ENCODE measurements around the gene WFDC2.

WFDC2 gene

DNA sequence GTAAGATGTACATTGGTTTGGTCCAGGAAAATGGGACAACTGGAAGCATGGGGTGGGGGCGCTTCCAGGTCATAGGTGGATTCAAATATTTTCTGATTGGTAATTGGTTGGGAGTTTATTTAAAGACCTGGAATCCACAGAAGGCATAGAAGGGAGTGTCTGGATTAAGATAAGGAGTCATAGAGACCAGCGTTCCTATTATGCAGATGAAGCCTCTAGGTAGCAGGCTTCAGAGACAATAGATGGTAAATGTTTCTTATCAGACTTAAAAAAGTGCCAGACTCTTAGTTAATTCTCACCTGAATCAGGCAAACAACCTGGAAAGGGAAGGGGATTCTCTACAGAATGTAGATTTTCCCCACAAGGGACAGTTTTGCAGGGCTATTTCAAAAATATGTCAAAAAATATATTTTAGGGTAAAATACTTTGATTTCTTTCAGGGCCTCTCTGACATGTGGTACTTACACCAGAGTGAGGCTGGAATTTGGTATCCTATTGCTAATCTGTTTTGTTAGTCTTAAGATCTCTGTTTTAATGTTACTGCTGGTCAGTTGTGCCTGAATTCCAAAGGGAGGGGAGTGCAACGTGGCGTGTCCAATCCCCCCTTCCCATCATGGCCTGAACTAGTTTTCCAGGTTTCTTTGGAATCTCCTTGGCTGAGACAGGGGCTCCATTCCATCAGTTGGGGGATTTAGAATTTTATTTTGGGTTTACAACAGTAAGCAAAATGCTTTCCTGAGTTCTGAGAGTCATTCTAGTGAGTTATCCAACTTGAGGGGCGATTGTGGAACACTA, 28.5 kb upstream of the WFDC2 start:
- Histone ChIP-seq H3K36me3 (ENCODE audit: control insufficient read depth in 1 of 2, insufficient read depth in 2 of 2, low read depth in 1 of 2, low read length in 2 of 2) (no peaks in the 10 kb centered on the region), H2BK12ac (ENCODE audit: low read length in 2 of 2) (no peak overlapping the region), H3K14ac (ENCODE audit: low read length in 2 of 2) (no peak overlapping the region), H3K4me2 (ENCODE audit: low read length, poor library complexity, severe bottlenecking) (no peak overlapping the region), H3K9me3 (ENCODE audit: control insufficient read depth, low read length) (no peaks in the 10 kb centered on the region), H3K23ac (ENCODE audit: low read length in 2 of 2) (no peak overlapping the region), H3K4me3 (ENCODE audit: insufficient read depth in 1 of 2, low read depth in 1 of 2, low read length in 2 of 2) (no peak overlapping the region), H3K18ac (ENCODE audit: low read depth in 1 of 2, low read length in 2 of 2) (no peak overlapping the region), H2BK120ac (ENCODE audit: low read depth, low read length) (no peak overlapping the region), H3K27ac (ENCODE audit: low read length, poor library complexity, severe bottlenecking) (no peak overlapping the region), H4K8ac (ENCODE audit: low read length) (no peak overlapping the region), H3K79me1 (replicated peaks; ENCODE audit: low read length, poor library complexity, severe bottlenecking) (no peaks in the 10 kb centered on the region), H2BK15ac (ENCODE audit: low read depth, poor library complexity, severe bottlenecking) (no peak overlapping the region), H3K4me1 (ENCODE audit: control insufficient read depth, insufficient read depth, low read depth, low read length) (no peaks in the 10 kb centered on the region), H2AFZ (ENCODE audit: low read depth, low read length) (no peak overlapping the region), H3K4ac (ENCODE audit: low read depth in 1 of 2, low read length in 2 of 2) (no peak overlapping the region), H4K91ac (ENCODE audit: low read length) (no peak overlapping the region), H3K9ac (ENCODE audit: low read length) (no peak overlapping the region), H3K27me3 (ENCODE audit: control insufficient read depth in 1 of 2, insufficient read depth in 1 of 2, low read length in 2 of 2) (peaks cover 15 to 19% of the 10 kb centered on the region in 2 experiments), H2AK5ac (ENCODE audit: low read length, severe bottlenecking) (no peak overlapping the region), H2BK5ac (ENCODE audit: low read depth, low read length, poor library complexity, severe bottlenecking) (no peak overlapping the region)
- WGBS: 49% methylated on average over 5 of the region's 5 CpGs
- no peak for DNase-seq

GRCh38 chr20:45441746-45442145, 27.8 kb upstream of the WFDC2 start:
- no peak overlapping the region for H4K91ac ChIP-seq (ENCODE audit: low read length)
- no peaks in the 10 kb centered on the region for H3K9me3 ChIP-seq (ENCODE audit: control insufficient read depth, low read length)
- DNase-seq: no peak
- H2AFZ ChIP-seq (ENCODE audit: low read depth, low read length): no peak overlapping the region
- H3K36me3 ChIP-seq (ENCODE audit: control insufficient read depth in 1 of 2, insufficient read depth in 2 of 2, low read depth in 1 of 2, low read length in 2 of 2): no peaks in the 10 kb centered on the region
- no peak overlapping the region for H2BK120ac ChIP-seq (ENCODE audit: low read depth, low read length)
- no peak overlapping the region for H2AK5ac ChIP-seq (ENCODE audit: low read length, severe bottlenecking)
- H2BK5ac ChIP-seq (ENCODE audit: low read depth, low read length, poor library complexity, severe bottlenecking): no peak overlapping the region
- H3K4me3 ChIP-seq (ENCODE audit: insufficient read depth in 1 of 2, low read depth in 1 of 2, low read length in 2 of 2): no peak overlapping the region
- H3K4me1 ChIP-seq (ENCODE audit: control insufficient read depth, insufficient read depth, low read depth, low read length): no peaks in the 10 kb centered on the region
- no peak overlapping the region for H3K14ac ChIP-seq (ENCODE audit: low read length in 2 of 2)
- H3K9ac ChIP-seq (ENCODE audit: low read length): no peak overlapping the region
- no peak overlapping the region for H3K18ac ChIP-seq (ENCODE audit: low read depth in 1 of 2, low read length in 2 of 2)
- 83% methylated on average over 1 of the region's 1 CpG for WGBS
- no peak overlapping the region for H3K27ac ChIP-seq (ENCODE audit: low read length, poor library complexity, severe bottlenecking)
- H3K27me3 ChIP-seq (ENCODE audit: control insufficient read depth in 1 of 2, insufficient read depth in 1 of 2, low read length in 2 of 2): peaks cover 19 to 25% of the 10 kb centered on the region in 2 experiments
- no peak overlapping the region for H2BK15ac ChIP-seq (ENCODE audit: low read depth, poor library complexity, severe bottlenecking)
- H3K4me2 ChIP-seq (ENCODE audit: low read length, poor library complexity, severe bottlenecking): no peak overlapping the region
- H2BK12ac ChIP-seq (ENCODE audit: low read length in 2 of 2): no peak overlapping the region
- no peak overlapping the region for H3K4ac ChIP-seq (ENCODE audit: low read depth in 1 of 2, low read length in 2 of 2)
- H3K23ac ChIP-seq (ENCODE audit: low read length in 2 of 2): no peak overlapping the region
- H4K8ac ChIP-seq (ENCODE audit: low read length): no peak overlapping the region
- no peaks in the 10 kb centered on the region for H3K79me1 ChIP-seq (replicated peaks; ENCODE audit: low read length, poor library complexity, severe bottlenecking)

DNA sequence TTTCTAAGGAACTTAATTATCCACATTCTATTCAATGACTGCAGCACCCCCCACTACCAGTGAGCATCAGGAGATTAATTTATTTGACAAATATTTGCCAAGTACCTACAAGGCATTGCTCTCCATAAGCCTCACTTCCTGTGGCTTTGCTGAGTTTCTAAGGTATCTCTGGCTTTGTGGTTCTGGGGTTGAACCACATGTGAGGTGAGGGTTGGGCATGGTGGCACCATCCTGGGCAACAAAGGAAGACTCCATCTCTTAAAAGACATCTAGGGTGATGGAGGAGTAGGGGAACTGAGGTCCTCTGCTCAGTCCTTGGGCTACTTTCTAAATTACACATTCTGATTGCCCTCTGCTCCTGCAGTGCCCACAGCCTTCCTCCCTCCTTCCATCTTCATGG, 25.5 kb upstream of the WFDC2 start:
- no peaks in the 10 kb centered on the region for H3K79me1 ChIP-seq (replicated peaks; ENCODE audit: low read length, poor library complexity, severe bottlenecking)
- peaks cover 25 to 40% of the 10 kb centered on the region in 2 experiments for H3K27me3 ChIP-seq (ENCODE audit: control insufficient read depth in 1 of 2, insufficient read depth in 1 of 2, low read length in 2 of 2)
- H3K4ac ChIP-seq (ENCODE audit: low read depth in 1 of 2, low read length in 2 of 2): no peak overlapping the region
- H3K4me3 ChIP-seq (ENCODE audit: insufficient read depth in 1 of 2, low read depth in 1 of 2, low read length in 2 of 2): no peak overlapping the region
- H2AFZ ChIP-seq (ENCODE audit: low read depth, low read length): no peak overlapping the region
- no peak overlapping the region for H3K27ac ChIP-seq (ENCODE audit: low read length, poor library complexity, severe bottlenecking)
- H4K8ac ChIP-seq (ENCODE audit: low read length): no peak overlapping the region
- no peak overlapping the region for H2BK5ac ChIP-seq (ENCODE audit: low read depth, low read length, poor library complexity, severe bottlenecking)
- no peak overlapping the region for H2BK12ac ChIP-seq (ENCODE audit: low read length in 2 of 2)
- H3K14ac ChIP-seq (ENCODE audit: low read length in 2 of 2): no peak overlapping the region
- no peaks in the 10 kb centered on the region for H3K4me1 ChIP-seq (ENCODE audit: control insufficient read depth, insufficient read depth, low read depth, low read length)
- no peak overlapping the region for H3K23ac ChIP-seq (ENCODE audit: low read length in 2 of 2)
- H2AK5ac ChIP-seq (ENCODE audit: low read length, severe bottlenecking): no peak overlapping the region
- no peaks in the 10 kb centered on the region for H3K36me3 ChIP-seq (ENCODE audit: control insufficient read depth in 1 of 2, insufficient read depth in 2 of 2, low read depth in 1 of 2, low read length in 2 of 2)
- H4K91ac ChIP-seq (ENCODE audit: low read length): no peak overlapping the region
- H3K4me2 ChIP-seq (ENCODE audit: low read length, poor library complexity, severe bottlenecking): no peak overlapping the region
- H3K9ac ChIP-seq (ENCODE audit: low read length): no peak overlapping the region
- H2BK120ac ChIP-seq (ENCODE audit: low read depth, low read length): no peak overlapping the region
- DNase-seq: no peak
- no peaks in the 10 kb centered on the region for H3K9me3 ChIP-seq (ENCODE audit: control insufficient read depth, low read length)
- H3K18ac ChIP-seq (ENCODE audit: low read depth in 1 of 2, low read length in 2 of 2): no peak overlapping the region
- no peak overlapping the region for H2BK15ac ChIP-seq (ENCODE audit: low read depth, poor library complexity, severe bottlenecking)

- 62% methylated on average over 6 of the region's 7 CpGs for WGBS
- peak; percentile 37 for DNase-seq
- no peaks in the 10 kb centered on the region for H3K36me3 ChIP-seq (ENCODE audit: control insufficient read depth in 1 of 2, insufficient read depth in 2 of 2, low read depth in 1 of 2, low read length in 2 of 2)
Measured at GRCh38 chr20:45445805-45446562, 23.6 kb upstream of the WFDC2 start.

More at GRCh38 chr20:45445805-45446562, 23.6 kb upstream of the WFDC2 start:
- H3K23ac ChIP-seq (ENCODE audit: low read length in 2 of 2): no peak overlapping the region
- H2AK5ac ChIP-seq (ENCODE audit: low read length, severe bottlenecking): no peak overlapping the region
- no peak overlapping the region for H2BK5ac ChIP-seq (ENCODE audit: low read depth, low read length, poor library complexity, severe bottlenecking)
- no peaks in the 10 kb centered on the region for H3K9me3 ChIP-seq (ENCODE audit: control insufficient read depth, low read length)
- H3K27ac ChIP-seq (ENCODE audit: low read length, poor library complexity, severe bottlenecking): no peak overlapping the region
- H3K4ac ChIP-seq (ENCODE audit: low read depth in 1 of 2, low read length in 2 of 2): no peak overlapping the region
- H3K14ac ChIP-seq (ENCODE audit: low read length in 2 of 2): no peak overlapping the region
- no peak overlapping the region for H3K18ac ChIP-seq (ENCODE audit: low read depth in 1 of 2, low read length in 2 of 2)
- H4K91ac ChIP-seq (ENCODE audit: low read length): no peak overlapping the region
- no peak overlapping the region for H2BK15ac ChIP-seq (ENCODE audit: low read depth, poor library complexity, severe bottlenecking)
- peak overlapping the region; percentile 9 for H4K8ac ChIP-seq (ENCODE audit: low read length)
- peaks cover 25 to 44% of the 10 kb centered on the region in 2 experiments for H3K27me3 ChIP-seq (ENCODE audit: control insufficient read depth in 1 of 2, insufficient read depth in 1 of 2, low read length in 2 of 2)
- no peaks in the 10 kb centered on the region for H3K4me1 ChIP-seq (ENCODE audit: control insufficient read depth, insufficient read depth, low read depth, low read length)
- H2AFZ ChIP-seq (ENCODE audit: low read depth, low read length): no peak overlapping the region
- H2BK12ac ChIP-seq (ENCODE audit: low read length in 2 of 2): no peak overlapping the region
- H3K79me1 ChIP-seq (replicated peaks; ENCODE audit: low read length, poor library complexity, severe bottlenecking): no peaks in the 10 kb centered on the region
- H2BK120ac ChIP-seq (ENCODE audit: low read depth, low read length): no peak overlapping the region
- H3K4me2 ChIP-seq (ENCODE audit: low read length, poor library complexity, severe bottlenecking): no peak overlapping the region
- H3K4me3 ChIP-seq (ENCODE audit: insufficient read depth in 1 of 2, low read depth in 1 of 2, low read length in 2 of 2): no peak overlapping the region
- H3K9ac ChIP-seq (ENCODE audit: low read length): no peak overlapping the region
